AG20443 (cell line): Measurements from ENCODE around the gene ATMIN.

Source experiments
- DNase-seq: peaks from one replicate; pipeline ENCODE4 v3.0.0; 2012; ENCODE audit warnings: low spot score, mixed read lengths

Gene ATMIN

GRCh38 chr16:81069063-81069462 is 33.4 kb downstream of the ATMIN start:
- no peak for DNase-seq

GRCh38 chr16:81070979-81071378 is 35.3 kb downstream of the ATMIN start:
- no peak for DNase-seq

GRCh38 chr16:81071805-81072204 is 36.2 kb downstream of the ATMIN start:
- no peak for DNase-seq

- no peak for DNase-seq
Observed at GRCh38 chr16:81073560-81074330, 38.1 kb downstream of the ATMIN start.

GRCh38 chr16:81076566-81077075 is 41.0 kb downstream of the ATMIN start:
- DNase-seq: peak; percentile 90

- DNase-seq: peak; percentile 98
Observed at GRCh38 chr16:81077076-81077940, 41.7 kb downstream of the ATMIN start, which contains the start of gene C16orf46. TSS of gene C16orf46 (minus strand) at chr16:81077238. CDS start at chr16:81063955, 13,283 bp downstream.

GRCh38 chr16:81080233-81080632 is 44.6 kb downstream of the ATMIN start:
- DNase-seq: no peak

GRCh38 chr16:81081014-81081413 is 45.4 kb downstream of the ATMIN start:
- no peak for DNase-seq

- no peak for DNase-seq
Observed at GRCh38 chr16:81088836-81089235, 53.2 kb downstream of the ATMIN start.

GRCh38 chr16:81094771-81095251 is 59.2 kb downstream of the ATMIN start:
- DNase-seq: no peak

GRCh38 chr16:81095653-81095952 is 60.0 kb downstream of the ATMIN start:
- no peak for DNase-seq

GRCh38 chr16:81095953-81096714 is 60.5 kb downstream of the ATMIN start, which contains the start of gene GCSH:
TSS of gene GCSH (minus strand) at chr16:81096395. CDS start at chr16:81096278, 117 bp downstream.
- peak; percentile 99 for DNase-seq

- no peak for DNase-seq
Observed at GRCh38 chr16:81096715-81097208, 61.1 kb downstream of the ATMIN start.
